ENCODE measurements around the gene SLC25A13.

The SLC25A13 gene

GRCh38 chr7:96205665-96206064, 116.2 kb downstream of the SLC25A13 start:
- H3K9ac ChIP-seq (ENCODE audit: low read length in 2 of 2): no peak overlapping the region
- no peak overlapping the region for H3K4me3 ChIP-seq (ENCODE audit: low read length in 2 of 2)
- H3K36me3 ChIP-seq (ENCODE audit: control insufficient read depth in 2 of 2, insufficient read depth in 2 of 2, low read length in 2 of 2): no peaks in the 10 kb centered on the region
- no peaks in the 10 kb centered on the region for H3K4me1 ChIP-seq (ENCODE audit: control insufficient read depth, insufficient read depth, low read length)
- H3K27ac ChIP-seq (ENCODE audit: low read length): no peak overlapping the region
- no peaks in the 10 kb centered on the region for H3K27me3 ChIP-seq (ENCODE audit: control insufficient read depth in 1 of 2, insufficient read depth in 2 of 2, low read length in 2 of 2)
- H3K9me3 ChIP-seq (ENCODE audit: control insufficient read depth in 2 of 2, low read length in 2 of 2): no peaks in the 10 kb centered on the region

- Histone ChIP-seq H3K27me3 (ENCODE audit: control insufficient read depth in 1 of 2, insufficient read depth in 2 of 2, low read length in 2 of 2) (no peaks in the 10 kb centered on the region), H3K4me3 (ENCODE audit: low read length in 2 of 2) (no peak overlapping the region), H3K4me1 (ENCODE audit: control insufficient read depth, insufficient read depth, low read length) (no peaks in the 10 kb centered on the region)
These were observed 117.3 kb downstream of the SLC25A13 start for GRCh38 chr7:96204601-96205000.

GRCh38 chr7:96203786-96204185, 118.1 kb downstream of the SLC25A13 start:
- no peaks in the 10 kb centered on the region for H3K27me3 ChIP-seq (ENCODE audit: control insufficient read depth in 1 of 2, insufficient read depth in 2 of 2, low read length in 2 of 2)
- no peaks in the 10 kb centered on the region for H3K36me3 ChIP-seq (ENCODE audit: control insufficient read depth in 2 of 2, insufficient read depth in 2 of 2, low read length in 2 of 2)
- no peak overlapping the region for H3K4me3 ChIP-seq (ENCODE audit: low read length in 2 of 2)
- H3K4me1 ChIP-seq (ENCODE audit: control insufficient read depth, insufficient read depth, low read length): no peaks in the 10 kb centered on the region
- no peaks in the 10 kb centered on the region for H3K9me3 ChIP-seq (ENCODE audit: control insufficient read depth in 2 of 2, low read length in 2 of 2)
- no peak overlapping the region for H3K27ac ChIP-seq (ENCODE audit: low read length)
- H3K9ac ChIP-seq (ENCODE audit: low read length in 2 of 2): no peak overlapping the region

More at GRCh38 chr7:96204601-96205000, 117.3 kb downstream of the SLC25A13 start:
- Histone ChIP-seq H3K9me3 (ENCODE audit: control insufficient read depth in 2 of 2, low read length in 2 of 2) (no peaks in the 10 kb centered on the region), H3K9ac (ENCODE audit: low read length in 2 of 2) (no peak overlapping the region), H3K36me3 (ENCODE audit: control insufficient read depth in 2 of 2, insufficient read depth in 2 of 2, low read length in 2 of 2) (no peaks in the 10 kb centered on the region), H3K27ac (ENCODE audit: low read length) (no peak overlapping the region)

- H3K4me3 ChIP-seq (ENCODE audit: low read length in 2 of 2): no peak overlapping the region
These were observed 119.8 kb downstream of the SLC25A13 start for GRCh38 chr7:96202102-96202501.

GRCh38 chr7:96200740-96201139, 121.2 kb downstream of the SLC25A13 start:
- H3K27me3 ChIP-seq (ENCODE audit: control insufficient read depth in 1 of 2, insufficient read depth in 2 of 2, low read length in 2 of 2): no peaks in the 10 kb centered on the region
- no peak overlapping the region for H3K4me3 ChIP-seq (ENCODE audit: low read length in 2 of 2)
- no peaks in the 10 kb centered on the region for H3K4me1 ChIP-seq (ENCODE audit: control insufficient read depth, insufficient read depth, low read length)
- H3K27ac ChIP-seq (ENCODE audit: low read length): no peak overlapping the region
- H3K36me3 ChIP-seq (ENCODE audit: control insufficient read depth in 2 of 2, insufficient read depth in 2 of 2, low read length in 2 of 2): no peaks in the 10 kb centered on the region
- H3K9me3 ChIP-seq (ENCODE audit: control insufficient read depth in 2 of 2, low read length in 2 of 2): no peaks in the 10 kb centered on the region
- no peak overlapping the region for H3K9ac ChIP-seq (ENCODE audit: low read length in 2 of 2)

More at GRCh38 chr7:96202102-96202501, 119.8 kb downstream of the SLC25A13 start:
- H3K27ac ChIP-seq (ENCODE audit: low read length): no peak overlapping the region
- H3K36me3 ChIP-seq (ENCODE audit: control insufficient read depth in 2 of 2, insufficient read depth in 2 of 2, low read length in 2 of 2): no peaks in the 10 kb centered on the region
- H3K27me3 ChIP-seq (ENCODE audit: control insufficient read depth in 1 of 2, insufficient read depth in 2 of 2, low read length in 2 of 2): no peaks in the 10 kb centered on the region
- no peaks in the 10 kb centered on the region for H3K4me1 ChIP-seq (ENCODE audit: control insufficient read depth, insufficient read depth, low read length)
- no peak overlapping the region for H3K9ac ChIP-seq (ENCODE audit: low read length in 2 of 2)
- no peaks in the 10 kb centered on the region for H3K9me3 ChIP-seq (ENCODE audit: control insufficient read depth in 2 of 2, low read length in 2 of 2)

- no peak overlapping the region for H3K27ac ChIP-seq (ENCODE audit: low read length)
- no peak overlapping the region for H3K9ac ChIP-seq (ENCODE audit: low read length in 2 of 2)
- no peaks in the 10 kb centered on the region for H3K9me3 ChIP-seq (ENCODE audit: control insufficient read depth in 2 of 2, low read length in 2 of 2)
- H3K4me1 ChIP-seq (ENCODE audit: control insufficient read depth, insufficient read depth, low read length): no peaks in the 10 kb centered on the region
- H3K27me3 ChIP-seq (ENCODE audit: control insufficient read depth in 1 of 2, insufficient read depth in 2 of 2, low read length in 2 of 2): no peaks in the 10 kb centered on the region
- H3K36me3 ChIP-seq (ENCODE audit: control insufficient read depth in 2 of 2, insufficient read depth in 2 of 2, low read length in 2 of 2): no peaks in the 10 kb centered on the region
- H3K4me3 ChIP-seq (ENCODE audit: low read length in 2 of 2): no peak overlapping the region
These were observed 122.5 kb downstream of the SLC25A13 start for GRCh38 chr7:96199421-96199820.

- H3K4me3 ChIP-seq (ENCODE audit: low read length in 2 of 2): no peak overlapping the region
- H3K27ac ChIP-seq (ENCODE audit: low read length): no peak overlapping the region
These were observed 123.8 kb downstream of the SLC25A13 start for GRCh38 chr7:96198047-96198636.

GRCh38 chr7:96196676-96197075, 125.2 kb downstream of the SLC25A13 start:
- H3K4me3 ChIP-seq (ENCODE audit: low read length in 2 of 2): no peak overlapping the region
- no peaks in the 10 kb centered on the region for H3K4me1 ChIP-seq (ENCODE audit: control insufficient read depth, insufficient read depth, low read length)
- no peaks in the 10 kb centered on the region for H3K27me3 ChIP-seq (ENCODE audit: control insufficient read depth in 1 of 2, insufficient read depth in 2 of 2, low read length in 2 of 2)
- H3K9ac ChIP-seq (ENCODE audit: low read length in 2 of 2): no peak overlapping the region
- no peak overlapping the region for H3K27ac ChIP-seq (ENCODE audit: low read length)
- H3K9me3 ChIP-seq (ENCODE audit: control insufficient read depth in 2 of 2, low read length in 2 of 2): no peaks in the 10 kb centered on the region
- peaks cover 4 to 5% of the 10 kb centered on the region in 2 donors for H3K36me3 ChIP-seq (ENCODE audit: control insufficient read depth in 2 of 2, insufficient read depth in 2 of 2, low read length in 2 of 2)

More at GRCh38 chr7:96198047-96198636, 123.8 kb downstream of the SLC25A13 start:
- no peaks in the 10 kb centered on the region for H3K9me3 ChIP-seq (ENCODE audit: control insufficient read depth in 2 of 2, low read length in 2 of 2)
- H3K36me3 ChIP-seq (ENCODE audit: control insufficient read depth in 2 of 2, insufficient read depth in 2 of 2, low read length in 2 of 2): no peaks in the 10 kb centered on the region
- H3K9ac ChIP-seq (ENCODE audit: low read length in 2 of 2): no peak overlapping the region
- H3K4me1 ChIP-seq (ENCODE audit: control insufficient read depth, insufficient read depth, low read length): no peaks in the 10 kb centered on the region
- H3K27me3 ChIP-seq (ENCODE audit: control insufficient read depth in 1 of 2, insufficient read depth in 2 of 2, low read length in 2 of 2): no peaks in the 10 kb centered on the region

- Histone ChIP-seq H3K4me3 (ENCODE audit: low read length in 2 of 2) (no peak overlapping the region), H3K27ac (ENCODE audit: low read length) (no peak overlapping the region), H3K27me3 (ENCODE audit: control insufficient read depth in 1 of 2, insufficient read depth in 2 of 2, low read length in 2 of 2) (no peaks in the 10 kb centered on the region), H3K4me1 (ENCODE audit: control insufficient read depth, insufficient read depth, low read length) (no peaks in the 10 kb centered on the region), H3K9ac (ENCODE audit: low read length in 2 of 2) (no peak overlapping the region), H3K36me3 (ENCODE audit: control insufficient read depth in 2 of 2, insufficient read depth in 2 of 2, low read length in 2 of 2) (peaks cover 8 to 12% of the 10 kb centered on the region in 2 donors), H3K9me3 (ENCODE audit: control insufficient read depth in 2 of 2, low read length in 2 of 2) (no peaks in the 10 kb centered on the region)
These were observed 132.6 kb downstream of the SLC25A13 start for GRCh38 chr7:96189129-96189820.

GRCh38 chr7:96188591-96188991, 133.3 kb downstream of the SLC25A13 start:
- H3K27me3 ChIP-seq (ENCODE audit: control insufficient read depth in 1 of 2, insufficient read depth in 2 of 2, low read length in 2 of 2): no peaks in the 10 kb centered on the region
- no peak overlapping the region for H3K9ac ChIP-seq (ENCODE audit: low read length in 2 of 2)
- H3K4me3 ChIP-seq (ENCODE audit: low read length in 2 of 2): peak overlapping the region in 1 of 2 donors; percentile 0
- H3K27ac ChIP-seq (ENCODE audit: low read length): no peak overlapping the region
- no peaks in the 10 kb centered on the region for H3K4me1 ChIP-seq (ENCODE audit: control insufficient read depth, insufficient read depth, low read length)
- H3K36me3 ChIP-seq (ENCODE audit: control insufficient read depth in 2 of 2, insufficient read depth in 2 of 2, low read length in 2 of 2): peaks cover 9 to 18% of the 10 kb centered on the region in 2 donors
- no peaks in the 10 kb centered on the region for H3K9me3 ChIP-seq (ENCODE audit: control insufficient read depth in 2 of 2, low read length in 2 of 2)

GRCh38 chr7:96188174-96188581, 133.7 kb downstream of the SLC25A13 start:
- H3K9ac ChIP-seq (ENCODE audit: low read length in 2 of 2): no peak overlapping the region
- H3K27me3 ChIP-seq (ENCODE audit: control insufficient read depth in 1 of 2, insufficient read depth in 2 of 2, low read length in 2 of 2): no peaks in the 10 kb centered on the region
- H3K4me3 ChIP-seq (ENCODE audit: low read length in 2 of 2): no peak overlapping the region
- H3K9me3 ChIP-seq (ENCODE audit: control insufficient read depth in 2 of 2, low read length in 2 of 2): no peaks in the 10 kb centered on the region
- H3K36me3 ChIP-seq (ENCODE audit: control insufficient read depth in 2 of 2, insufficient read depth in 2 of 2, low read length in 2 of 2): peaks cover 13 to 20% of the 10 kb centered on the region in 2 donors
- no peak overlapping the region for H3K27ac ChIP-seq (ENCODE audit: low read length)
- no peaks in the 10 kb centered on the region for H3K4me1 ChIP-seq (ENCODE audit: control insufficient read depth, insufficient read depth, low read length)
